ENCODE results near the gene LRRC36.
"Not testable (repeated sequence)": the region's sequence is repeated elsewhere in the genome, so short reads cannot be mapped to it uniquely, and the experiment has no call there.

Gene LRRC36

GRCh38 chr16:67346341-67346740, 19.7 kb downstream of the LRRC36 start:
- TF ChIP-seq SPI1 (IDR thresholded peaks at IDR 0.05; ENCODE audit: borderline replicate concordance, low read depth) (no peak), REST (IDR thresholded peaks at IDR 0.05; ENCODE audit: insufficient replicate concordance, low read depth) (no peak), POLR2AphosphoS5 (IDR thresholded peaks at IDR 0.05; ENCODE audit: low read depth) (no peak), CTCF (IDR thresholded peaks at IDR 0.05; ENCODE audit: insufficient read depth, low read length) (no peak), GABPA (IDR thresholded peaks at IDR 0.05; ENCODE audit: low read depth) (no peak)
- no peak for DNase-seq (ENCODE audit: low read depth in 1 of 2, low spot score in 1 of 2)
- H3K27ac ChIP-seq (replicated peaks), result no peak overlapping the region
- H3K27me3 ChIP-seq (ENCODE audit: insufficient read depth, poor library complexity, severe bottlenecking), result no peaks in the 10 kb centered on the region
- no peak overlapping the region for H3K4me3 ChIP-seq (replicated peaks; ENCODE audit: insufficient read depth, low read length)

- Histone ChIP-seq H3K27me3 (ENCODE audit: insufficient read depth, poor library complexity, severe bottlenecking) (peaks cover 3% of the 10 kb centered on the region), H3K27ac (replicated peaks) (no peak overlapping the region), H3K4me3 (replicated peaks; ENCODE audit: insufficient read depth, low read length) (no peak overlapping the region)
- TF ChIP-seq CTCF (IDR thresholded peaks at IDR 0.05; ENCODE audit: insufficient read depth, low read length), result peak; percentile 16
- no peak for TF ChIP-seq POLR2AphosphoS5 (IDR thresholded peaks at IDR 0.05; ENCODE audit: low read depth)
- TF ChIP-seq GABPA (IDR thresholded peaks at IDR 0.05; ENCODE audit: low read depth), result no peak
- TF ChIP-seq REST (IDR thresholded peaks at IDR 0.05; ENCODE audit: insufficient replicate concordance, low read depth), result no peak
- no peak for TF ChIP-seq SPI1 (IDR thresholded peaks at IDR 0.05; ENCODE audit: borderline replicate concordance, low read depth)
- no peak for DNase-seq (ENCODE audit: low read depth in 1 of 2, low spot score in 1 of 2)
These were observed 22.6 kb downstream of the LRRC36 start for GRCh38 chr16:67349172-67349571.

GRCh38 chr16:67350324-67350723, 23.7 kb downstream of the LRRC36 start:
- Histone ChIP-seq H3K27ac (replicated peaks) (no peak overlapping the region), H3K27me3 (ENCODE audit: insufficient read depth, poor library complexity, severe bottlenecking) (peaks cover 3% of the 10 kb centered on the region), H3K4me3 (replicated peaks; ENCODE audit: insufficient read depth, low read length) (no peak overlapping the region)
- no peak for DNase-seq (ENCODE audit: low read depth in 1 of 2, low spot score in 1 of 2)
- no peak for TF ChIP-seq GABPA (IDR thresholded peaks at IDR 0.05; ENCODE audit: low read depth)
- no peak for TF ChIP-seq REST (IDR thresholded peaks at IDR 0.05; ENCODE audit: insufficient replicate concordance, low read depth)
- TF ChIP-seq CTCF (IDR thresholded peaks at IDR 0.05; ENCODE audit: insufficient read depth, low read length), result no peak
- no peak for TF ChIP-seq POLR2AphosphoS5 (IDR thresholded peaks at IDR 0.05; ENCODE audit: low read depth)
- no peak for TF ChIP-seq SPI1 (IDR thresholded peaks at IDR 0.05; ENCODE audit: borderline replicate concordance, low read depth)

GRCh38 chr16:67352463-67352862, 25.8 kb downstream of the LRRC36 start:
- H3K4me3 ChIP-seq (replicated peaks; ENCODE audit: insufficient read depth, low read length); DNase-seq (ENCODE audit: low read depth in 1 of 2, low spot score in 1 of 2); H3K27ac ChIP-seq (replicated peaks); H3K27me3 ChIP-seq (ENCODE audit: insufficient read depth, poor library complexity, severe bottlenecking): not testable (repeated sequence)
